Measurements from ENCODE around the gene FAM3A.

Gene FAM3A

DNA sequence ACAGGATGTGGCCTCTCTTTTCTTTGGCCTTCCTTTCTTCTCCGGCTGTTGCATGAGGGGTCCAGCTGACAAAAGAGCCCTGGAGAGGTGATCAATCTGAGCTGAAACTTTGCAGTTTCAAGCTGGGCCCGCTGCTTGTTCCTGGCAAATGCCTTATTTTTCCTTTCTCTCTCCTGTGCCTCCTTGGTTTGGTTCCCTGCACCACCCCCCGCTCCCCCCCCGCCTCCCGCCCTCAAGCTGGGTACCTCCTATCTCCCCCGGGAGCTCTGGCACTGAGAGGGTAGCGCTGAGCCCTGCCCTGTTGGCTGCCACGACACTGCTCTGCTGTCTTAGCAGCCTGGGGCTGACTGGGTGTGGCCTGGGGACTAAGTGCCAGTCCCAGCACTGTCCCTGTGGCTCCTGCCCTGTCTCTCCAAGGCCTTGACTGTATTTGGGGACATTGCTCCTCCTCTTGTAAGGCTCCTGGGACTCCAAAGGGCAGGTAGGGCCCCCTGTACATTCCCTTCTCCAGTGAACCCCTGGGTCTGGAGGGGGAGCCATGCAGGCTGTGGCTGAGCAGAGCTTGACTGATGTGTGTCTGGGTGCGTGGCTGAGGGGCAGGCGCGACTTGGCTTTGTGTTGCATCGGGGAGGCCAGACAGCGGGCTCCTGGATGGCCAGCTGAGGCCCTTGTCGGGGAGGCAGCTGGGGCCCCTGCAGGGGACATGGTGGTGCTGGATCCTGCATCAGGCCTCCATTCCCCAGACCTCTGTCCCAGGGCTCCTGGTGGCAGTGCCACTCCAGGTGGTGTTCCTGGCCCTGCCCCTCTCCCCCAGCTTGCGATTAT lies 56.9 kb downstream of the FAM3A start:
- DNase-seq, result peak; percentile 8 to 13

DNA sequence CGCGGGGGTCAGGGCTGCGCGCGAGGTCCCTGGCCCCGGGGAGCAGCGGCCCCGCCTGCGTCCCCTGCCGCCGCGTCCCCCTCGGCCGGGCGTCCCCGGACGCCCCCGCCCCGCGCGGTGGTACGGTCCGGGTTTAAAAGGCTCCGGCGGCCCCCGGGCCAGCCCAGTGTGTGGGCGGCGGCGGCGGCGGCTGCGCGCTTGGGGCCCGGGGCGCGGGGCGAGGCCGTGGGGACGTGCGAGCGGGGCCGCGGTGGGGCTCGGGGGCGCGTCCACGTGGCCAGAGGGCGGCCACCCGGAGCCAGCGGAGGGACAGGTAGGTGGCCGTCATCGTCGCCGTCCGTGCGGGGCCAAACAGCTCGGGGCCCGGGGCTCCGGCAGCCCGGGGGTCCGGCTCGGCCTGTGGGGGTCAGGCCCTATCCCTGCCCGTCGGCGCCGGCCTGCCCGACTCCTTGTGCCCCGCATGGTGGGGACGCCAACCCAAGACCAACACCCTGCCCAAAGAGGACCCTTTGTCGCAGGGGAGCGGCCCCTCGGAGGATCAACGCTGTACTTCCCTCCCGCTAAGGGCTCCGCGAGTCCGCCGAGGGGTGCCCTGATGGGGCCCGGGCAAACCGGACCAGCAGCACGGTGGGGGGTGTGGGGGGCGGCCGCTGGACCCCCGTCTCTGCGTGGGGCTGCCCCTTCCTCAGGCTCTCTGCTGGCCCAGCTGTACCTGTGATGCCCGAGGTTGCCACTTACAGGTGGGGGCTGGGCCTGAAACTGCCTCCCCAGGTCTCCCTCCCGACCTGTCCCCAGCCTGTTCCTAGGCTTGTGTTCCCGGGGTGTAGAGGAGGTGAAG lies 57.7 kb downstream of the FAM3A start, which contains the start of gene PLXNA3:
TSS of gene PLXNA3 (plus strand) at position 166 of the 838 bp plus-strand sequence. CDS start 1,903 bp downstream, outside the sequence.
- DNase-seq, result peak; percentile 14 to 22

DNA sequence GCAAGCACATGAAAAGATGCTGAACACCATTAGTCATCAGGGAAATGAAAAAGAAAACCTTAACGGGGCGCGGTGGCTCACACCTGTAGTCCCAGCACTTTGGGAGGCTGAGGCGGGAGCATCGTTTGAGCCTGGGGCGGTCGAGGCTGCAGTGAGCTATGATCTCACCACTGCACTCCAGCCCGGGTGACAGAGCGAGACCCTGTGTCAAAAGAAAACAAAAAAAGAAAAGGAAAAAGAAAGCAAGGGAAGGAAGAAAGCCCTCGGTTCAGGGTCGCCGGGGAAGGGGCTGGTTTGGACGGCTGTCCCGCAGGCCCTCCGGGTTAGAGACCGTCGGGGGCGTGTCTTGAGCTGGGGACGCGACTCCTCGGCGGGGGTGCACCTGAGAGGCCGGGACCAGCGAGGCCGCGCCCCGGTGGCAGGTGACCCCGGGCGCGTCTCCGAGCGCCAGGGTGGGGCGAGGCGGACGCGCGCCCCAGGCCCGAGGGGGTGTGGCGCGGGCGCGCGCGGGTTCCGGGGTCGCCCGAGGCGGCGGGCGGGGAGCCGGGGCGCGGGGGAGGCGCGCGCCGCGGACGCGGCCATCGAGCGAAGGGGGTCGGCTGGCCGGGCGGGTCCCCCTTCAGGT lies 58.4 kb downstream of the FAM3A start:
- DNase-seq, result peak in 1 of 2 experiments; percentile 26

Data from NCI-H2081 (cell line).